B cell (primary cell): ENCODE results near the gene MARCKS. TPM values are rescaled to one million over a fixed set of nuclear protein-coding genes. Genes with fewer than 3 reads are reported as not detected.

Experiments
- ATAC-seq: fragments of 200-7000 bp; cut with Tn5 transposase; one replicate; pipeline ENCODE4 v1.10.0; 2021; ENCODE audit warnings: low read depth, mild to moderate bottlenecking, moderate number of reproducible peaks, moderate library complexity
- CTCF ChIA-PET: fragments of 350-600 bp; sonication (Branson Sonifier 250); formaldehyde crosslinking; loops from one replicate; lab custom pipeline; 2021; ENCODE audit warnings: antibody characterized with exemption, inconsistent platforms; lab: Charles Lee
- POLR2A ChIA-PET: fragments of 350-600 bp; sonication (Branson Sonifier 250); formaldehyde crosslinking; loops from one replicate; lab custom pipeline; 2021; ENCODE audit warnings: antibody characterized with exemption; lab: Charles Lee
- DNase-seq: peaks from one replicate; pipeline ENCODE4 v3.0.0; 2013
- H2AFZ ChIP-seq: 2 replicates; pipeline ENCODE4 v1.6.1; 2012; ENCODE audit warnings: mild to moderate bottlenecking, low read depth, low read length; ENCODE audit not compliant: insufficient read depth, poor library complexity, severe bottlenecking
- H3K27ac ChIP-seq, 2 donors: 1 replicate in 1 of 2; 2 replicates in 1 of 2; pipeline ENCODE4 v1.5.1; 2012 to 2013; ENCODE audit warnings: low read length in 2 of 2, mild to moderate bottlenecking in 2 of 2, moderate library complexity in 1 of 2
- H3K27me3 ChIP-seq, 4 experiments: fragments of 200-600 bp in 1 of 4; sonication (generic) in 1 of 4; replicated peaks in 1 of 4; 1 replicate in 2 of 4; 2 replicates in 2 of 4; pipeline versions ENCODE4 v1.6.1 to v1.7.0; 2013 to 2016; ENCODE audit warnings: low read length in 3 of 4, mild to moderate bottlenecking in 2 of 4, mixed read lengths in 1 of 4, moderate library complexity in 1 of 4; ENCODE audit not compliant: insufficient read depth in 4 of 4, control insufficient read depth in 3 of 4; ENCODE audit errors: control extremely low read depth in 1 of 4
- H3K36me3 ChIP-seq, 2 experiments: replicated peaks in 1 of 2; 1 replicate in 1 of 2; 2 replicates in 1 of 2; pipeline versions ENCODE4 v1.6.1 to v1.7.1; 2013; ENCODE audit warnings: low read length in 1 of 2; ENCODE audit not compliant: insufficient read depth in 2 of 2, control insufficient read depth in 1 of 2; ENCODE audit errors: control extremely low read depth in 1 of 2, extremely low read depth in 1 of 2
- H3K4me1 ChIP-seq, 2 donors: fragments of 200-600 bp in 1 of 2; sonication (generic) in 1 of 2; 1 replicate in 1 of 2; 2 replicates in 1 of 2; pipeline versions ENCODE4 v1.5.1 to v1.6.1; 2013 to 2017; ENCODE audit warnings: low read length in 2 of 2; ENCODE audit not compliant: control insufficient read depth in 2 of 2, insufficient read depth in 2 of 2
- H3K4me2 ChIP-seq: replicated peaks from 2 replicates; pipeline ENCODE3; 2012; ENCODE audit warnings: mild to moderate bottlenecking, low read depth, low read length; ENCODE audit not compliant: poor library complexity, severe bottlenecking
- H3K4me3 ChIP-seq, 5 experiments: fragments of 200-600 bp in 1 of 5; sonication (generic) in 1 of 5; 1 replicate in 3 of 5; 2 replicates in 2 of 5; pipeline versions ENCODE4 v1.5.1 to v1.7.0; 2011 to 2016; ENCODE audit warnings: low read length in 4 of 5, mild to moderate bottlenecking in 4 of 5, low read depth in 2 of 5, control low read depth in 1 of 5, moderate library complexity in 1 of 5; ENCODE audit not compliant: insufficient read depth in 1 of 5; ENCODE audit errors: control extremely low read depth in 1 of 5, extremely low read depth in 1 of 5
- H3K79me2 ChIP-seq: fragments of 200-600 bp; sonication (generic); one replicate; pipeline ENCODE4 v1.6.0; 2016; ENCODE audit warnings: low read length; ENCODE audit not compliant: control insufficient read depth, insufficient read depth
- H3K9ac ChIP-seq: fragments of 200-600 bp; sonication (generic); 2 replicates; pipeline ENCODE4 v1.6.1; 2017; ENCODE audit warnings: mild to moderate bottlenecking, low read length, moderate library complexity
- H3K9me3 ChIP-seq, 3 donors: one replicate each; pipeline versions ENCODE4 v1.6.1 to v1.7.1; 2013; ENCODE audit warnings: low read length in 2 of 3; ENCODE audit not compliant: control insufficient read depth in 2 of 3, insufficient read depth in 1 of 3; ENCODE audit errors: control extremely low read depth in 1 of 3
- H4K20me1 ChIP-seq: 2 replicates; pipeline ENCODE4 v1.6.0; 2012; ENCODE audit warnings: mild to moderate bottlenecking, low read length; ENCODE audit not compliant: insufficient read depth, control insufficient read depth, poor library complexity, severe bottlenecking
- H3K27ac Mint-ChIP-seq: one replicate; pipeline ENCODE4 v1.8.0; 2021; ENCODE audit warnings: mixed read lengths
- H3K27me3 Mint-ChIP-seq: one replicate; pipeline ENCODE4 v1.8.0; 2021; ENCODE audit warnings: mixed read lengths
- H3K4me1 Mint-ChIP-seq: one replicate; pipeline ENCODE4 v1.8.0; 2021; ENCODE audit warnings: mixed read lengths
- H3K4me3 Mint-ChIP-seq: one replicate; pipeline ENCODE4 v1.8.0; 2021; ENCODE audit warnings: mixed read lengths
- H3K9me3 Mint-ChIP-seq: one replicate; pipeline ENCODE4 v1.8.0; 2022; ENCODE audit warnings: mixed read lengths; ENCODE audit not compliant: insufficient read depth
- CTCF ChIP-seq: fragments of 200-600 bp; IDR thresholded peaks from one replicate; pipeline ENCODE4 v1.8.0; 2022; ENCODE audit warnings: antibody characterized with exemption, mild to moderate bottlenecking
- EZH2 ChIP-seq: IDR thresholded peaks from 2 replicates; pipeline ENCODE4 v1.6.1; 2012; ENCODE audit warnings: borderline replicate concordance, low read depth, mild to moderate bottlenecking, moderate library complexity, low read length; ENCODE audit not compliant: insufficient read depth, poor library complexity, severe bottlenecking
- WGBS: methylation state at CpG from one replicate; pipeline ENCODE4 v1.1.5; 2013; ENCODE audit warnings: missing lambda C conversion rate; ENCODE audit not compliant: insufficient coverage; 5-methylcytosine and 5-hydroxymethylcytosine counted together
- intact Hi-C: fragments of 100-400 bp; cut with micrococcal nuclease; formaldehyde crosslinking; loops from one replicate; pipeline ENCODE4 v1.10.0; 2022
- polyA plus RNA-seq: library from polyadenylated mRNA; depleted of rRNA; stranded (reverse); fragments of >200 nt; gene quantifications from 2 replicates; pipeline ENCODE4 v1.2.3, GENCODE V29; 2012
- total RNA-seq, 2 donors: library from RNA; stranded (reverse); fragments of 120-200 nt in 1 of 2; gene quantifications; 1 replicate in 1 of 2; 2 replicates in 1 of 2; pipeline versions ENCODE4 v1.2.3 to v1.2.4, GENCODE V29; 2013 to 2022

Gene MARCKS
- total and polyA plus RNA-seq, 2 donors (not counting 1 experiment from before 2014, with no cell fraction given), result 15.4 to 58.6 TPM

GRCh38 chr6:113843500-113844073 is 13.6 kb upstream of the MARCKS start:
- no peaks in the 10 kb centered on the region for H3K27me3 Mint-ChIP-seq
- POLR2A ChIA-PET, result no interaction called here
- ATAC-seq (no peak), DNase-seq (no peak)
- H3K4me3 Mint-ChIP-seq, result no peak overlapping the region
- 100% methylated on average over 2 of the region's 6 CpGs for WGBS
- no peaks in the 10 kb centered on the region for H3K9me3 ChIP-seq
- H3K4me1 Mint-ChIP-seq, result no peaks in the 10 kb centered on the region
- H3K27ac Mint-ChIP-seq, result no peak overlapping the region
- H3K27me3 ChIP-seq, result no peaks in the 10 kb centered on the region
- no peak overlapping the region for H3K4me3 ChIP-seq
- H3K4me1 ChIP-seq, result no peaks in the 10 kb centered on the region
- H3K9me3 Mint-ChIP-seq, result no peaks in the 10 kb centered on the region
- H3K27ac ChIP-seq, result no peak overlapping the region
- H3K9ac ChIP-seq, result no peak overlapping the region
- H3K79me2 ChIP-seq, result no peaks in the 10 kb centered on the region
- H2AFZ ChIP-seq, result no peak overlapping the region
- CTCF ChIA-PET, result interaction anchor here (1.4 kb wide), 1 partner anchor 11 kb away, joined by 3 read pairs; no protein-coding TSS in a partner anchor
- H3K36me3 ChIP-seq, result no peaks in the 10 kb centered on the region
- intact Hi-C loops, result no loop called here
- H4K20me1 ChIP-seq, result no peaks in the 10 kb centered on the region
- TF ChIP-seq CTCF (no peak), EZH2 (no peak)
- H3K4me2 ChIP-seq, result no peak overlapping the region

GRCh38 chr6:113846577-113846976 is 10.6 kb upstream of the MARCKS start:
- no peaks in the 10 kb centered on the region for H3K4me1 ChIP-seq
- TF ChIP-seq EZH2 (no peak), CTCF (no peak)
- no peak overlapping the region for H3K9ac ChIP-seq
- H3K27me3 ChIP-seq, result no peaks in the 10 kb centered on the region
- H3K4me3 ChIP-seq, result no peak overlapping the region
- POLR2A ChIA-PET, result no interaction called here
- Mint-ChIP-seq H3K9me3 (no peaks in the 10 kb centered on the region), H3K27me3 (no peaks in the 10 kb centered on the region), H3K4me3 (no peak overlapping the region), H3K4me1 (no peaks in the 10 kb centered on the region), H3K27ac (no peak overlapping the region)
- H3K4me2 ChIP-seq, result no peak overlapping the region
- intact Hi-C loops, result no loop called here
- WGBS, result no CpG with 5 or more reads among the region's 1 CpG
- DNase-seq (no peak), ATAC-seq (no peak)
- CTCF ChIA-PET, result no interaction called here
- H3K27ac ChIP-seq, result no peak overlapping the region
- H4K20me1 ChIP-seq, result no peaks in the 10 kb centered on the region
- no peaks in the 10 kb centered on the region for H3K36me3 ChIP-seq
- H2AFZ ChIP-seq, result no peak overlapping the region
- no peaks in the 10 kb centered on the region for H3K79me2 ChIP-seq
- H3K9me3 ChIP-seq, result no peaks in the 10 kb centered on the region
